Esophagus squamous epithelium (tissue), 4 donors: ENCODE measurements around the gene ATXN1.

Source experiments
- POLR2A ChIP-seq, 4 donors: fragments of 450-650 bp; IDR thresholded peaks; one replicate each; pipeline ENCODE4 v1.6.1; 2017; ENCODE audit warnings: antibody characterized with exemption in 4 of 4, mild to moderate bottlenecking in 4 of 4, moderate library complexity in 3 of 4
- TF ChIP-seq, protein P1 (sequence below), 6 experiments: fragments of 450-650 bp in 4 of 6; fragments of 200-600 bp in 2 of 6; sonication (generic) in 2 of 6; IDR thresholded peaks; one replicate each; pipeline ENCODE4 v1.5.1; 2016 to 2019; ENCODE audit warnings: antibody characterized with exemption in 6 of 6, mild to moderate bottlenecking in 4 of 6, moderate library complexity in 4 of 6

DNA sequence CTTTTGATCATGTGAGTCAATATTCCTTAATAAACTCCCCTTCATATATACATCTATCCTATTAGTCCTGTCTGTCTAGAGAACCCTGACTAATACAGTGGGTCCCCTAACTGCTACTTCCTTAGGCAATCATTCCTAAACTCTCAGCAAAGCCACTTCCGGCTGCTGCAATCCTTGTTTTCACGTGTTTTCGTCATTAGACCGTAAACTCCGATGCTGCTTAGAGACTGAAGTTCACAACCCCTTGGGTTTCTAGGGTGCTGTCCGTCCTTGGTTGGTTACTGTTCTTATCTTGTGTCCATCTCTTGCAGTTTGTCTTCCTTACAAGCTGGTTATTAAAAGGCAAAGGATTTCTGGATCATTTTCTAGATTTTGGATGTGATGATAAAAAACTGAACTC lies 416.5 kb downstream of the ATXN1 start:
- TF ChIP-seq, protein P1, sequence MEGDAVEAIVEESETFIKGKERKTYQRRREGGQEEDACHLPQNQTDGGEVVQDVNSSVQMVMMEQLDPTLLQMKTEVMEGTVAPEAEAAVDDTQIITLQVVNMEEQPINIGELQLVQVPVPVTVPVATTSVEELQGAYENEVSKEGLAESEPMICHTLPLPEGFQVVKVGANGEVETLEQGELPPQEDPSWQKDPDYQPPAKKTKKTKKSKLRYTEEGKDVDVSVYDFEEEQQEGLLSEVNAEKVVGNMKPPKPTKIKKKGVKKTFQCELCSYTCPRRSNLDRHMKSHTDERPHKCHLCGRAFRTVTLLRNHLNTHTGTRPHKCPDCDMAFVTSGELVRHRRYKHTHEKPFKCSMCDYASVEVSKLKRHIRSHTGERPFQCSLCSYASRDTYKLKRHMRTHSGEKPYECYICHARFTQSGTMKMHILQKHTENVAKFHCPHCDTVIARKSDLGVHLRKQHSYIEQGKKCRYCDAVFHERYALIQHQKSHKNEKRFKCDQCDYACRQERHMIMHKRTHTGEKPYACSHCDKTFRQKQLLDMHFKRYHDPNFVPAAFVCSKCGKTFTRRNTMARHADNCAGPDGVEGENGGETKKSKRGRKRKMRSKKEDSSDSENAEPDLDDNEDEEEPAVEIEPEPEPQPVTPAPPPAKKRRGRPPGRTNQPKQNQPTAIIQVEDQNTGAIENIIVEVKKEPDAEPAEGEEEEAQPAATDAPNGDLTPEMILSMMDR (IDR thresholded peaks at IDR 0.05), result no peak
- no peak for TF ChIP-seq POLR2A (IDR thresholded peaks at IDR 0.05)
